ENCODE measurements around the gene CNKSR3.

- no peak for TF ChIP-seq POLR2A (IDR thresholded peaks at IDR 0.05)
- TF ChIP-seq, protein P1, sequence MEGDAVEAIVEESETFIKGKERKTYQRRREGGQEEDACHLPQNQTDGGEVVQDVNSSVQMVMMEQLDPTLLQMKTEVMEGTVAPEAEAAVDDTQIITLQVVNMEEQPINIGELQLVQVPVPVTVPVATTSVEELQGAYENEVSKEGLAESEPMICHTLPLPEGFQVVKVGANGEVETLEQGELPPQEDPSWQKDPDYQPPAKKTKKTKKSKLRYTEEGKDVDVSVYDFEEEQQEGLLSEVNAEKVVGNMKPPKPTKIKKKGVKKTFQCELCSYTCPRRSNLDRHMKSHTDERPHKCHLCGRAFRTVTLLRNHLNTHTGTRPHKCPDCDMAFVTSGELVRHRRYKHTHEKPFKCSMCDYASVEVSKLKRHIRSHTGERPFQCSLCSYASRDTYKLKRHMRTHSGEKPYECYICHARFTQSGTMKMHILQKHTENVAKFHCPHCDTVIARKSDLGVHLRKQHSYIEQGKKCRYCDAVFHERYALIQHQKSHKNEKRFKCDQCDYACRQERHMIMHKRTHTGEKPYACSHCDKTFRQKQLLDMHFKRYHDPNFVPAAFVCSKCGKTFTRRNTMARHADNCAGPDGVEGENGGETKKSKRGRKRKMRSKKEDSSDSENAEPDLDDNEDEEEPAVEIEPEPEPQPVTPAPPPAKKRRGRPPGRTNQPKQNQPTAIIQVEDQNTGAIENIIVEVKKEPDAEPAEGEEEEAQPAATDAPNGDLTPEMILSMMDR (IDR thresholded peaks at IDR 0.05): no peak
Measured at GRCh38 chr6:154358019-154358545, 152.4 kb downstream of the CNKSR3 start.
